HEK293 (cell line): ENCODE measurements around the gene IMPG1.

Experiments
- CTCF ChIA-PET: fragments of 350-600 bp; formaldehyde crosslinking; extraction: SDS; loops from one replicate; lab custom pipeline; 2021; ENCODE audit warnings: antibody characterized with exemption; lab: Yijun Ruan, JAX
- POLR2A ChIA-PET: fragments of 300-600 bp; formaldehyde crosslinking; extraction: SDS; loops from one replicate; lab custom pipeline; 2020; ENCODE audit warnings: antibody characterized with exemption, inconsistent platforms; lab: Yijun Ruan, JAX
- H3K27ac ChIP-seq: fragments of 200-500 bp; sonication (Bioruptor generic); 2 replicates; pipeline ENCODE4 v1.5.1; 2014; ENCODE audit warnings: low read depth, low read length, control low read depth, inconsistent platforms; ENCODE audit errors: extremely low read depth
- H3K36me3 ChIP-seq, 2 experiments: fragments of 200-500 bp in 1 of 2; sonication (Bioruptor generic) in 1 of 2; 1 replicate in 1 of 2; 2 replicates in 1 of 2; pipeline ENCODE4 v1.5.1; 2014 to 2017; ENCODE audit warnings: inconsistent platforms in 2 of 2, low read length in 2 of 2; ENCODE audit not compliant: control insufficient read depth in 2 of 2, insufficient read depth in 1 of 2
- H3K4me1 ChIP-seq: fragments of 200-500 bp; sonication (Bioruptor generic); 2 replicates; pipeline ENCODE4 v1.5.1; 2014; ENCODE audit warnings: mild to moderate bottlenecking, low read length, inconsistent platforms; ENCODE audit not compliant: control insufficient read depth, insufficient read depth
- H3K4me3 ChIP-seq: 2 replicates; pipeline ENCODE4 v1.5.1; 2011; ENCODE audit warnings: low read depth, mild to moderate bottlenecking, control low read depth, low read length, moderate library complexity
- H3K9me3 ChIP-seq: fragments of 200-500 bp; sonication (Bioruptor generic); 2 replicates; pipeline ENCODE4 v1.5.1; 2014; ENCODE audit warnings: low read depth, low read length, inconsistent platforms; ENCODE audit not compliant: control insufficient read depth, insufficient read depth
- INSM2 ChIP-seq: fragments of 450-650 bp; formaldehyde crosslinking; IDR thresholded peaks from 2 replicates; pipeline ENCODE4 v1.5.1; 2016; ENCODE audit warnings: missing biosample characterization, missing genetic modification characterization
- OSR2 ChIP-seq: fragments of 450-650 bp; formaldehyde crosslinking; IDR thresholded peaks from 2 replicates; pipeline ENCODE4 v1.5.1; 2016; ENCODE audit warnings: missing biosample characterization, missing genetic modification characterization
- ZFP69B ChIP-seq: fragments of 450-650 bp; formaldehyde crosslinking; IDR thresholded peaks from 2 replicates; pipeline ENCODE4 v1.5.1; 2016; ENCODE audit warnings: missing biosample characterization, missing genetic modification characterization
- ZNF121 ChIP-seq: fragments of 450-650 bp; formaldehyde crosslinking; IDR thresholded peaks from 2 replicates; pipeline ENCODE4 v1.5.1; 2016; ENCODE audit warnings: missing biosample characterization, missing genetic modification characterization
- ZNF211 ChIP-seq: fragments of 450-650 bp; formaldehyde crosslinking; IDR thresholded peaks from 2 replicates; pipeline ENCODE4 v1.5.1; 2016; ENCODE audit warnings: low read depth, missing biosample characterization, missing genetic modification characterization
- ZNF335 ChIP-seq: fragments of 450-650 bp; formaldehyde crosslinking; conservative IDR thresholded peaks from 2 replicates; pipeline ENCODE4 v1.5.1; 2016; ENCODE audit warnings: missing biosample characterization, missing genetic modification characterization
- ZNF521 ChIP-seq: fragments of 450-650 bp; formaldehyde crosslinking; IDR thresholded peaks from 2 replicates; pipeline ENCODE4 v1.5.1; 2017; ENCODE audit warnings: missing biosample characterization, mild to moderate bottlenecking, missing genetic modification characterization
- ZNF571 ChIP-seq: fragments of 450-650 bp; formaldehyde crosslinking; IDR thresholded peaks from 2 replicates; pipeline ENCODE4 v1.5.0; 2017; ENCODE audit warnings: missing biosample characterization, missing genetic modification characterization
- ZNF623 ChIP-seq: fragments of 450-650 bp; formaldehyde crosslinking; IDR thresholded peaks from 2 replicates; pipeline ENCODE4 v1.5.1; 2016; ENCODE audit warnings: missing biosample characterization, missing genetic modification characterization
- ZNF747 ChIP-seq: fragments of 450-650 bp; formaldehyde crosslinking; IDR thresholded peaks from 2 replicates; pipeline ENCODE4 v1.5.1; 2016; ENCODE audit warnings: missing biosample characterization, missing genetic modification characterization
- ZNF785 ChIP-seq: fragments of 450-650 bp; formaldehyde crosslinking; IDR thresholded peaks from 2 replicates; pipeline ENCODE4 v1.5.1; 2016; ENCODE audit warnings: missing biosample characterization, missing genetic modification characterization
- ZSCAN30 ChIP-seq: fragments of 450-650 bp; IDR thresholded peaks from 2 replicates; pipeline ENCODE4 v1.5.1; 2018; ENCODE audit warnings: missing biosample characterization, mild to moderate bottlenecking, missing genetic modification characterization, moderate library complexity
- TF ChIP-seq, protein P1 (sequence below): fragments of 450-650 bp; formaldehyde crosslinking; IDR thresholded peaks from 2 replicates; pipeline ENCODE4 v1.5.1; 2016; ENCODE audit warnings: missing biosample characterization, missing genetic modification characterization
- TF ChIP-seq, protein P2 (sequence below): fragments of 450-650 bp; formaldehyde crosslinking; IDR thresholded peaks from 2 replicates; pipeline ENCODE4 v1.5.1; 2016; ENCODE audit warnings: missing biosample characterization, missing genetic modification characterization, borderline replicate concordance

The IMPG1 gene

DNA sequence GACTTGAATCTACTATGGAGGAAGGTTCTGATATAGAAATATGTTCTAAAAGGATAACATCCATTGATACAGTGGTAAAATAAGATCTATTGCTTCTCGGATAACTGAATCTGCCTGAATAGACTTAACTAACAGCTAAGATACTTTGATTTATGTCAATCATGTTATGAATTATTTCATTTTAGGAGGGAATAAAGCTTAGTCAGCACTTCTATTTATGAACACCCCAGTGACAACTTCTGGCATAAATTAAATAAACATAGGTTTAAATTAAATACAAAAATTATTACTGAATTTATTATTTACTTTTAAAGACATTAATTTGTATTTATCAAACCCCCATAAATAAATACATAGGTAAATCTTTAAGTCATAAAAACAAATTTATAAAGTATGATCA is 69.3 kb downstream of the IMPG1 start:
- H3K27ac ChIP-seq = no peak overlapping the region
- no peak overlapping the region for H3K4me3 ChIP-seq
- CTCF ChIA-PET = no interaction called here
- POLR2A ChIA-PET = no interaction called here
- H3K4me1 ChIP-seq = no peaks in the 10 kb centered on the region
- no peaks in the 10 kb centered on the region for H3K9me3 ChIP-seq
- TF ChIP-seq ZNF747 (tag by site-specific recombination) (no peak), ZNF785 (tag by site-specific recombination) (no peak), ZSCAN30 (tag by site-specific recombination) (no peak), OSR2 (tag by site-specific recombination) (no peak), INSM2 (tag by site-specific recombination) (no peak), ZNF623 (tag by site-specific recombination) (no peak), ZNF571 (tag by site-specific recombination) (no peak), ZNF521 (no peak)
- TF ChIP-seq, protein P1, sequence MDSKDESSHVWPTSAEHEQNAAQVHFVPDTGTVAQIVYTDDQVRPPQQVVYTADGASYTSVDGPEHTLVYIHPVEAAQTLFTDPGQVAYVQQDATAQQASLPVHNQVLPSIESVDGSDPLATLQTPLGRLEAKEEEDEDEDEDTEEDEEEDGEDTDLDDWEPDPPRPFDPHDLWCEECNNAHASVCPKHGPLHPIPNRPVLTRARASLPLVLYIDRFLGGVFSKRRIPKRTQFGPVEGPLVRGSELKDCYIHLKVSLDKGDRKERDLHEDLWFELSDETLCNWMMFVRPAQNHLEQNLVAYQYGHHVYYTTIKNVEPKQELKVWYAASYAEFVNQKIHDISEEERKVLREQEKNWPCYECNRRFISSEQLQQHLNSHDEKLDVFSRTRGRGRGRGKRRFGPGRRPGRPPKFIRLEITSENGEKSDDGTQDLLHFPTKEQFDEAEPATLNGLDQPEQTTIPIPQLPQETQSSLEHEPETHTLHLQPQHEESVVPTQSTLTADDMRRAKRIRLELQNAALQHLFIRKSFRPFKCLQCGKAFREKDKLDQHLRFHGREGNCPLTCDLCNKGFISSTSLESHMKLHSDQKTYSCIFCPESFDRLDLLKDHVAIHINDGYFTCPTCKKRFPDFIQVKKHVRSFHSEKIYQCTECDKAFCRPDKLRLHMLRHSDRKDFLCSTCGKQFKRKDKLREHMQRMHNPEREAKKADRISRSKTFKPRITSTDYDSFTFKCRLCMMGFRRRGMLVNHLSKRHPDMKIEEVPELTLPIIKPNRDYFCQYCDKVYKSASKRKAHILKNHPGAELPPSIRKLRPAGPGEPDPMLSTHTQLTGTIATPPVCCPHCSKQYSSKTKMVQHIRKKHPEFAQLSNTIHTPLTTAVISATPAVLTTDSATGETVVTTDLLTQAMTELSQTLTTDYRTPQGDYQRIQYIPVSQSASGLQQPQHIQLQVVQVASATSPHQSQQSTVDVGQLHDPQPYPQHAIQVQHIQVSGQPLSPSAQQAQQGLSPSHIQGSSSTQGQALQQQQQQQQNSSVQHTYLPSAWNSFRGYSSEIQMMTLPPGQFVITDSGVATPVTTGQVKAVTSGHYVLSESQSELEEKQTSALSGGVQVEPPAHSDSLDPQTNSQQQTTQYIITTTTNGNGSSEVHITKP = no peak
- TF ChIP-seq, protein P2, sequence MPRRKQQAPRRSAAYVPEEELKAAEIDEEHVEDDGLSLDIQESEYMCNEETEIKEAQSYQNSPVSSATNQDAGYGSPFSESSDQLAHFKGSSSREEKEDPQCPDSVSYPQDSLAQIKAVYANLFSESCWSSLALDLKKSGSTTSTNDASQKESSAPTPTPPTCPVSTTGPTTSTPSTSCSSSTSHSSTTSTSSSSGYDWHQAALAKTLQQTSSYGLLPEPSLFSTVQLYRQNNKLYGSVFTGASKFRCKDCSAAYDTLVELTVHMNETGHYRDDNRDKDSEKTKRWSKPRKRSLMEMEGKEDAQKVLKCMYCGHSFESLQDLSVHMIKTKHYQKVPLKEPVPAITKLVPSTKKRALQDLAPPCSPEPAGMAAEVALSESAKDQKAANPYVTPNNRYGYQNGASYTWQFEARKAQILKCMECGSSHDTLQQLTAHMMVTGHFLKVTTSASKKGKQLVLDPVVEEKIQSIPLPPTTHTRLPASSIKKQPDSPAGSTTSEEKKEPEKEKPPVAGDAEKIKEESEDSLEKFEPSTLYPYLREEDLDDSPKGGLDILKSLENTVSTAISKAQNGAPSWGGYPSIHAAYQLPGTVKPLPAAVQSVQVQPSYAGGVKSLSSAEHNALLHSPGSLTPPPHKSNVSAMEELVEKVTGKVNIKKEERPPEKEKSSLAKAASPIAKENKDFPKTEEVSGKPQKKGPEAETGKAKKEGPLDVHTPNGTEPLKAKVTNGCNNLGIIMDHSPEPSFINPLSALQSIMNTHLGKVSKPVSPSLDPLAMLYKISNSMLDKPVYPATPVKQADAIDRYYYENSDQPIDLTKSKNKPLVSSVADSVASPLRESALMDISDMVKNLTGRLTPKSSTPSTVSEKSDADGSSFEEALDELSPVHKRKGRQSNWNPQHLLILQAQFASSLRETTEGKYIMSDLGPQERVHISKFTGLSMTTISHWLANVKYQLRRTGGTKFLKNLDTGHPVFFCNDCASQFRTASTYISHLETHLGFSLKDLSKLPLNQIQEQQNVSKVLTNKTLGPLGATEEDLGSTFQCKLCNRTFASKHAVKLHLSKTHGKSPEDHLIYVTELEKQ (tag by site-specific recombination) = no peak
- TF ChIP-seq, all 188 proteins: peak for 0
- H3K36me3 ChIP-seq = no peaks in the 10 kb centered on the region

DNA sequence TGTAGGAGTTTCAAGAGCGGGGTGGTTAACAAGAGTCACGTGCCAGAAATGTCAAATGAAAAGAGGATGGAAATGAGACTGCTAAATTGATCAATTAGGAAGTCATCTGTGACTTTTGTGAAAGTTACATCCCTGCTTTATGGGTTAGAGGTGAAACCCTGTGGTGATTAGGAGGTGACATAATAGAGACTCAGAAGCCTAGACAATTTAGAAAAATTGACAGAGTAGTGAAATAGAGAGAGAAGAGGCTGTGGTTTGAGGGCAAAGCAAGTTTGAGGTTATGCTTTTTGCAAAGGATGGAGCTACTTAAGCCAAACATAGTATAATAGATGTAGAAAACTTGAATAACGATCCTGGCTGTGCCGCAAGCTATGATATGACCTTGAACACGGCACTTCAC is 71.8 kb downstream of the IMPG1 start:
- ChIA-PET POLR2A (no interaction called here), CTCF (interaction anchor here (0.6 to 1.3 kb wide), 2 partner anchors 585 to 861 kb away, joined by 3 read pairs; no protein-coding TSS in a partner anchor)
- H3K4me3 ChIP-seq = no peak overlapping the region
- no peaks in the 10 kb centered on the region for H3K4me1 ChIP-seq
- H3K27ac ChIP-seq = no peak overlapping the region
- no peaks in the 10 kb centered on the region for H3K9me3 ChIP-seq
- TF ChIP-seq ZNF335 (tag by site-specific recombination) (no peak), ZNF785 (tag by site-specific recombination) (no peak), ZNF211 (no peak), ZFP69B (no peak), ZNF121 (tag by site-specific recombination) (no peak)
- TF ChIP-seq, protein P2 (tag by site-specific recombination) = no peak
- no peaks in the 10 kb centered on the region for H3K36me3 ChIP-seq
